ENCODE results near the gene NUSAP1.
"Not testable (repeated sequence)": the region's sequence is repeated elsewhere in the genome, so short reads cannot be mapped to it uniquely, and the experiment has no call there.

NUSAP1 gene

DNA sequence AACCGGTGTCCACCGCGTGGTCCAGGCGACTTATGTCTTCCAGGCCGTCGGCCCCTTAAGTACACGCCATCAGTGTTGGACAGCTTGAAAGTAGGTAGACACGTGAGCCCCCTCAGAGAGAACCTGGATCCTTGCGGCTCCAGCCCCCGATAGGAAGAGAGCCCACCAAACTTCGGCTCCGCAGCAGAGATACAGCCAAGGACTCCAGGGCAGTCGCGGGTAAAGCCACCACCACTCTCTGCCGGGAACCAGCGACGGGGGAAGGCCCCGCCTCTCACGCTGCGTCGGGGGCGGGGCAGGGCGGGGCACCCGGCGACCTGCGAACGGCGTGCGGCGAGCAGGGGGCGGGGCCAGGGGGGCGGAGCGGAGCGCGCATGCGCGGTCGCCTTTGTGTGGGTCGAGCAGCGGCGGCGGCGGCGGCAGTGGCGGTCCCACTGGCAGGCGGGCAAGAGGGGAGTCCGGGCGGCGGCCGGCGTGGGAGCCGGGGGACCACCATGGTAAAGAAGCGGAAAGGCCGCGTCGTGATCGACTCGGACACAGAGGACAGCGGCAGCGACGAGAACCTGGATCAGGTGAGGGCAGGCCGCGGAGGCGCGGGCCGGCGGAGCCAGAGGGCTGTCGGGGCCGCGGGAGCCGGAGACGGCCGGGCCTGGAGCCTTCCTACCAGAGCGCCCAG lies 84.2 kb downstream of the NUSAP1 start, which contains the start of gene RTF1:
Gene RTF1 (plus strand): TSS at position 354 of the 676 bp plus-strand sequence. CDS start 21 bp downstream, at position 375.
- peak; percentile 97 for DNase-seq

DNA sequence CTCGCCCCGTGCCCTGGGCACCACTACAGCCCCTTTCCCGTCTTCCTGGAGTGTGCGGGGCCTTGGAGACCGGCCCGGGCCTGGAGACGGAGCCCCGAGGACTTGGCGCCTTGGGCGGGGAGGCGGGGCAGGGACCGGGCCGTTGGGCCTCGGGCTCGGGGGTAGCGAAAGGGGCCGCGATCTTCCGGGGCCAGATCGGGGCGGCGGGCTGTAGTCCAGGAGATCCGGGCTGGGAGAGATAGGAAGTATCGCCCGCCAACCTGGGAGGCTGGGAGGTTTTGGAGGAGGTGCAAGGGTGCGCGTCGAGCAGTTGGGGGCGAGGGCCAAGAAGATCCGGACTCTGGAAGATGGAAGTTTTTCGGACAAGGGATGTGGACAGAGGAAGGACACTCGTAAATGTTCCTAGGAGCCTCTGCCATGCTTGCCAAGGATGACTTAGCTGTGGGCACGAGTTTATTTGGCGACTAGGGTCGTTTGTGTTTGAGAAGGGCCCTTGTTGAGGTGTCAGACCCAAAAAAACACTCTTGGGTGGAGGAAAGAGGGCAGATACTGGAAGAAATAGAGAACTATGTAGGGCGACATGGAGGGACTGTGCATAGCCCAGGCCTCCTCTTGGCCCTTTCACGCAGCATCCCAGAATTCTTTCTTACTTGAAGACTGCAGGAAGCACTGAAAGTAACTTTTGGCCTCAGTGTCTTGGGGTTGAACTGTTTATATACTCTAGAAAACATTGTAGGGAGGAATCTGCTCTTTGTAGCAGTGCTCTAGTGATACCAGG lies 84.9 kb downstream of the NUSAP1 start:
- peak; percentile 32 for DNase-seq

DNA sequence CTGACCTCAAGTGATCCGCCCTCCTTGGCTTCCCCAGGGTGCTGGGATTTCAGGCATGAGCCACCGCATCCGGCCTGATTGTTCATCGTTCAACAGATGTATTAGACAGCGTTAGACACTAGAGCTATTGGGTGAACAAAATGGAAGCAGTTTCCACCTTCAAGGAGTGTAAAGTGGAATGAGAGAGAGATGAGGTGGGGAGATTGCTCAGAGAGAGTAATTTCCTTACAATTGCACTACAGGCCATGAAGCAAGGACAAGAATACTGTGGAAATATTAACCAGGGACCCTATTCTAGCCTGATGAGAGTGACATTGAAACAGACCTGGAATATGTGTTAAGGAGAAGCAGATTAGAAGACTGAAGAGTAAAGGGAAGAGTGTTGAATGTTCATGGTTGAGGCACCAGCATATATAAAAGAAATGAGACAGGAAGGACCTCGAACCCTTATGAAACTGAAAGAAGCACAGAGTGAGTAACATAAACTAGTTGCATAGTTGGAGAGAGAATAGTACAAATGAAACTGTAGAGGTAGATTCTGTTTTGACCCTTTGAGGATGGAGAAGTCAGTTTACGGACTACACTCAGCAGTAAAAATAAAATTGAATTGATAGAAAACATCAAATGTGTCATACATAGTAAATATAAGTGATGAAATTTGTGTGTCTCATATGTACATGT lies 91.4 kb downstream of the NUSAP1 start:
- DNase-seq: no peak

DNA sequence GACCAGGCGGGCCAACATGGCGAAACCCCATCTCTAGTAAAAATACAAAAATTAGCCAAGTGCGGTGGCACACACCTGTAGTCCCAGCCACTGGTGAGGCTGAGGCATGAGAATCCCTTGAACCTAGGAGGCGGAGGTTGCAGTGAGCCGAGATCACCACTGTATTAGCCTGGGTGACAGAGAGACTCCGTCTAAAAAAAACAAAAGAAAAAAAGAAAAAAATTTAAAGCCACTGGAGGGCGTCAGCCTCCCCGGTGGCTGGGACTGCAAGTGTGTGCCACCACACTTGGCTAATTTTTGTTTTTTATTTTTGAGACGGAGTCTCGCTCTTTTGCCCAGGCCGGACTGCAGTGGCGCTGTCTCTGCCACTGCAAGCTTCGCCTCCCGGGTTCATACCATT lies 92.1 kb downstream of the NUSAP1 start:
- DNase-seq: no peak

DNA sequence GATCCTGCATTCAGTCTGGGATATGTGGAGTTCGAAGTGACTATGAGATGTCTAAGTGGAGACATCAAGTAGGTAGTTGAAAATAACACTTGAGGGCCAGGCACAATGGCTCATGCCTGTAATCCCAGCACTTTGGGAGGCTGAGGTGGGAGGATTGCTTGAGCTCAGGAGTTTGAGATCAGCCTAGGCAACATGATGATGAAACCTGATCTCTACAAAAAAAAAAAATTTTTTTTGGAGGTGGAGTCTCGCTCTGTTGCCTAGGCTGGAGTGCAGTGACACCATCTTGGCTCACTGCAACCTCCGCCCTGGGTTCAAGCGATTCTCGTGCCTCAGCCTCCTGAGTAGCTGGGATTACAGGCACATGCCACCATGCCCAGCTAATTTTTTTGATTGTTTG lies 93.2 kb downstream of the NUSAP1 start:
- DNase-seq: not testable (repeated sequence)

DNA sequence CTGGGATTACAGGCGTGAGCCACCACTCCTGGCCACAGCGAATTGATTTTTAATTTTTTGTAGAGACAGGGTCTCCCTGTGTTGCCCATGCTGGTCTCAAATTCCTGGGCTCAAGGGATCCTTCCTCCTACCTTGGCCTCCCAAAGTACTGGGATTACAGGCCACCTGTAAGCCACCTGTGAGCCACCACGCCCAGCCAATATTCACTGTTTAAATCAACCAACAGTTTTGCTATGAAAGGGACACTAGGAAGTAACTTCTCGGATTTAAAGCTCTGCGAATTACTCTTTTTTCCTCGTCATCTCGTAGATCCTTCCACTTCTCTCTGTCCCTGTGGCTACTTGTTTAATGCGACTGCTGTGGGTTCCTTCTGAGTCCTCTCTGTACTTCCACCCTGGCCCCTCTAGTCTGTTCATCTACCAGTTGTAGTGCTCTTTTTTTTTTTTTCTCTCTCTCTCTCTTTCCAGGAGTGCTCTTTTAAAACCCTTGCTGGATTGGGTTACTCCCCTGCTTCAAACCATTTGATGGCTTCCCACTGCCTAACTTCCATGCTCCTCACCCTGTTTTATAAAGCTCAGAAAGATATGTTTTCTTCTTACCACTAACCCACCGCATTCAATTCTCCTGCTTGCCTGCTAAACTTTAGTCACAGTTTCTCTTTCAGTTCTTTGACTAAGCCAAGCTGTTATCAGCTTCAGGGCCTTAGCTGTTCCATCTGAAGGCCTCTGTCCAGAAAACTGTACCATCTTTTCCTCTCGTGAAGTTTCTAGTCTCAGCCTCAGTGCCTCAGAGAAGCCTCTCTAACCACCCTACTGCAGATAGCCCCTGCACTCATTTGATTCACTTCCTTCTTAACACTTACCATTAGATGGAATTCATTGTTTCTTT lies 96.6 kb downstream of the NUSAP1 start:
- DNase-seq: no peak

Measured in activated CD4-positive, alpha-beta T cell treated with anti-CD3 and anti-CD28 coated beads, Interleukin-2, amount 50 U/mL, for 1 hour (primary cell).